H1 (cell line): ENCODE measurements around the gene OOEP. TPM values are rescaled to one million over a fixed set of nuclear protein-coding genes. Genes with fewer than 3 reads are reported as not detected.

Experiments used
- CTCF ChIA-PET: fragments of 300-600 bp; sonication (Branson Sonifier 250); formaldehyde crosslinking; loops from one replicate; lab custom pipeline; 2021; ENCODE audit not compliant: partially characterized antibody; lab: Charles Lee
- POLR2A ChIA-PET: fragments of 300-600 bp; sonication (Branson Sonifier 250); formaldehyde crosslinking; loops from one replicate; lab custom pipeline; 2021; ENCODE audit warnings: inconsistent platforms; ENCODE audit not compliant: partially characterized antibody; lab: Charles Lee
- DNase-seq, 2 experiments: peaks; one replicate each; pipeline versions ENCODE4 v3.0.0 to v3.0.0-alpha.2; 2010 to 2022; ENCODE audit warnings: low spot score in 2 of 2, low read depth in 1 of 2, mixed read lengths in 1 of 2
- FAIRE-seq: peaks from 2 replicates; lab custom pipeline; 2011; peaks lifted over from hg19 to GRCh38; lab: Jason Lieb, UNC
- H2AFZ ChIP-seq: 2 replicates; pipeline ENCODE4 v1.8.1; 2012; ENCODE audit warnings: low read length, inconsistent platforms
- H2AK5ac ChIP-seq: 2 replicates; pipeline ENCODE4 v1.6.1; 2013; ENCODE audit warnings: low read depth, low read length
- H2BK120ac ChIP-seq: replicated peaks from 2 replicates; pipeline ENCODE3; 2013; ENCODE audit warnings: low read depth, low read length, inconsistent platforms
- H2BK12ac ChIP-seq: 2 replicates; pipeline ENCODE4 v1.6.1; 2013; ENCODE audit warnings: low read depth, low read length
- H2BK15ac ChIP-seq: 2 replicates; pipeline ENCODE4 v1.6.1; 2013; ENCODE audit warnings: low read length
- H2BK20ac ChIP-seq: 2 replicates; pipeline ENCODE4 v1.6.1; 2013; ENCODE audit warnings: low read length
- H2BK5ac ChIP-seq: 2 replicates; pipeline ENCODE4 v1.6.1; 2013; ENCODE audit warnings: low read depth, low read length
- H3K14ac ChIP-seq: 2 replicates; pipeline ENCODE4 v1.6.1; 2013; ENCODE audit warnings: inconsistent platforms; ENCODE audit not compliant: insufficient read length
- H3K18ac ChIP-seq: 2 replicates; pipeline ENCODE4 v1.6.1; 2013; ENCODE audit warnings: low read length; ENCODE audit errors: extremely low read depth
- H3K23ac ChIP-seq: 2 replicates; pipeline ENCODE4 v1.6.1; 2013; ENCODE audit warnings: inconsistent platforms; ENCODE audit not compliant: insufficient read length
- H3K23me2 ChIP-seq: 2 replicates; pipeline ENCODE4 v1.6.1; 2013; ENCODE audit warnings: low read depth, low read length
- H3K27ac ChIP-seq: 2 replicates; pipeline ENCODE4 v1.6.1; 2011; ENCODE audit warnings: low read depth, low read length, inconsistent platforms
- H3K27me3 ChIP-seq, 4 experiments: replicated peaks in 1 of 4; 1 replicate in 1 of 4; 2 replicates in 3 of 4; pipeline versions ENCODE4 v1.6.1 to v1.8.1; 2011 to 2013; ENCODE audit warnings: low read length in 3 of 4, mild to moderate bottlenecking in 3 of 4, inconsistent platforms in 2 of 4, mixed read lengths in 2 of 4, moderate library complexity in 1 of 4; ENCODE audit not compliant: control insufficient read depth in 3 of 4, insufficient read depth in 3 of 4; ENCODE audit errors: extremely low read depth in 1 of 4
- H3K36me3 ChIP-seq, 4 experiments: 2 replicates each; pipeline versions ENCODE4 v1.6.1 to v1.8.1; 2011 to 2013; ENCODE audit warnings: mild to moderate bottlenecking in 4 of 4, low read length in 3 of 4, moderate library complexity in 2 of 4, control low read depth in 1 of 4, inconsistent platforms in 1 of 4; ENCODE audit not compliant: insufficient read depth in 4 of 4, control insufficient read depth in 2 of 4
- H3K4ac ChIP-seq: replicated peaks from 2 replicates; pipeline ENCODE3; 2013; ENCODE audit warnings: low read length, low read depth, mixed read lengths, inconsistent platforms; ENCODE audit not compliant: insufficient read length
- H3K4me1 ChIP-seq, 4 experiments: replicated peaks in 1 of 4; 1 replicate in 1 of 4; 2 replicates in 3 of 4; pipeline versions ENCODE4 v1.6.1 to v1.8.1; 2011 to 2013; ENCODE audit warnings: low read length in 3 of 4, inconsistent platforms in 2 of 4, mixed read lengths in 1 of 4; ENCODE audit not compliant: insufficient read depth in 4 of 4, control insufficient read depth in 3 of 4
- H3K4me2 ChIP-seq, 2 experiments: 2 replicates each; pipeline versions ENCODE4 v1.6.1 to v1.8.1; 2011 to 2013; ENCODE audit warnings: low read depth in 2 of 2, low read length in 2 of 2, control low read depth in 1 of 2, inconsistent platforms in 1 of 2, mild to moderate bottlenecking in 1 of 2; ENCODE audit not compliant: insufficient read depth in 1 of 2
- H3K4me3 ChIP-seq, 4 experiments: fragments of 200-600, 300-600 bp in 1 of 4; sonication (generic), shearing (Covaris generic), sonication (Bioruptor Twin) in 1 of 4; 2 replicates each; pipeline versions ENCODE4 v1.5.1 to v1.8.1; 2011 to 2016; ENCODE audit warnings: low read length in 4 of 4, low read depth in 3 of 4, control low read depth in 2 of 4, inconsistent platforms in 2 of 4, mild to moderate bottlenecking in 2 of 4, mixed read lengths in 1 of 4, moderate library complexity in 1 of 4; ENCODE audit not compliant: insufficient read depth in 2 of 4; ENCODE audit errors: extremely low read depth in 1 of 4
- H3K56ac ChIP-seq: replicated peaks from 2 replicates; pipeline ENCODE3; 2013; ENCODE audit warnings: low read depth, mild to moderate bottlenecking, mixed read lengths, low read length, inconsistent platforms; ENCODE audit not compliant: insufficient read length
- H3K79me1 ChIP-seq: 2 replicates; pipeline ENCODE4 v1.6.1; 2013; ENCODE audit warnings: low read depth, low read length, control low read depth
- H3K79me2 ChIP-seq, 2 experiments: 2 replicates each; pipeline versions ENCODE4 v1.6.1 to v1.8.1; 2012 to 2013; ENCODE audit warnings: low read length in 2 of 2, mild to moderate bottlenecking in 2 of 2, inconsistent platforms in 1 of 2; ENCODE audit not compliant: insufficient read depth in 2 of 2, control insufficient read depth in 1 of 2
- H3K9ac ChIP-seq, 4 experiments: replicated peaks in 1 of 4; 1 replicate in 1 of 4; 2 replicates in 3 of 4; pipeline versions ENCODE4 v1.6.1 to v1.8.1; 2011 to 2013; ENCODE audit warnings: low read depth in 3 of 4, low read length in 3 of 4, control low read depth in 2 of 4, mild to moderate bottlenecking in 2 of 4, moderate library complexity in 2 of 4, inconsistent platforms in 1 of 4; ENCODE audit errors: extremely low read depth in 1 of 4
- H3K9me3 ChIP-seq, 2 experiments: 2 replicates each; pipeline versions ENCODE4 v1.6.1 to v1.8.1; 2012 to 2013; ENCODE audit warnings: mild to moderate bottlenecking in 2 of 2, moderate library complexity in 2 of 2, control low read depth in 1 of 2, inconsistent platforms in 1 of 2, low read depth in 1 of 2, low read length in 1 of 2, mixed read lengths in 1 of 2; ENCODE audit not compliant: insufficient read depth in 2 of 2
- H4K20me1 ChIP-seq, 2 experiments: replicated peaks in 1 of 2; 2 replicates each; pipeline versions ENCODE3 to v1.8.1; 2011 to 2013; ENCODE audit warnings: inconsistent platforms in 2 of 2, low read length in 2 of 2, mild to moderate bottlenecking in 1 of 2; ENCODE audit not compliant: insufficient read depth in 2 of 2, control insufficient read depth in 1 of 2
- H4K5ac ChIP-seq: 2 replicates; pipeline ENCODE4 v1.6.1; 2013; ENCODE audit warnings: low read length, low read depth, mixed read lengths, inconsistent platforms; ENCODE audit not compliant: insufficient read length
- H4K8ac ChIP-seq: 2 replicates; pipeline ENCODE4 v1.8.0; 2013; ENCODE audit warnings: mild to moderate bottlenecking, moderate library complexity, low read length, inconsistent platforms; ENCODE audit not compliant: insufficient read depth; ENCODE audit errors: extremely low read depth
- H4K91ac ChIP-seq: replicated peaks from 2 replicates; pipeline ENCODE3; 2013; ENCODE audit warnings: low read length, mixed read lengths, inconsistent platforms; ENCODE audit not compliant: insufficient read length
- ATF3 ChIP-seq: IDR thresholded peaks from 2 replicates; pipeline ENCODE4 v1.6.1; 2011; ENCODE audit warnings: low read depth, mild to moderate bottlenecking, low read length; ENCODE audit not compliant: insufficient read depth
- CBX8 ChIP-seq: fragments of 300-800, 300-1000 bp; sonication (generic); IDR thresholded peaks from 2 replicates; pipeline ENCODE4 v1.7.1; 2016; ENCODE audit warnings: low read depth, low read length, borderline replicate concordance
- CHD1 ChIP-seq: IDR thresholded peaks from 2 replicates; pipeline ENCODE4 v1.6.1; 2012; ENCODE audit warnings: low read depth, low read length, improper control_type of control experiment
- CHD2 ChIP-seq: IDR thresholded peaks from 2 replicates; pipeline ENCODE4 v1.6.1; 2012; ENCODE audit warnings: low read length, improper control_type of control experiment
- GABPA ChIP-seq: IDR thresholded peaks from 2 replicates; pipeline ENCODE4 v1.6.1; 2011; ENCODE audit warnings: mild to moderate bottlenecking, low read length, moderate library complexity, borderline replicate concordance; ENCODE audit not compliant: insufficient read depth
- MAX ChIP-seq: IDR thresholded peaks from 2 replicates; pipeline ENCODE4 v1.6.1; 2012; ENCODE audit warnings: inconsistent platforms
- NRF1 ChIP-seq: IDR thresholded peaks from 2 replicates; pipeline ENCODE4 v1.6.1; 2011; ENCODE audit warnings: mild to moderate bottlenecking, low read depth, low read length, improper control_type of control experiment
- RBBP5 ChIP-seq: IDR thresholded peaks from 2 replicates; pipeline ENCODE4 v1.7.1; 2012; ENCODE audit warnings: low read depth, mild to moderate bottlenecking, inconsistent platforms, low read length, moderate library complexity, borderline replicate concordance
- RNF2 ChIP-seq: fragments of 200-900, 300-1000 bp; sonication (generic); IDR thresholded peaks from 2 replicates; pipeline ENCODE4 v1.7.1; 2016; ENCODE audit warnings: borderline replicate concordance, low read depth, mild to moderate bottlenecking, antibody characterized with exemption, low read length; ENCODE audit not compliant: poor library complexity, severe bottlenecking; ENCODE audit errors: missing control alignments
- SAP30 ChIP-seq: fragments of 300-600 bp; sonication (generic); IDR thresholded peaks from 2 replicates; pipeline ENCODE4 v1.7.1; 2012; ENCODE audit warnings: low read length, moderate library complexity, mild to moderate bottlenecking, inconsistent platforms; ENCODE audit not compliant: insufficient read depth, insufficient replicate concordance
- TCF12 ChIP-seq: IDR thresholded peaks from 2 replicates; pipeline ENCODE4 v1.6.1; 2011; ENCODE audit warnings: low read depth, mild to moderate bottlenecking, low read length
- TEAD4 ChIP-seq: IDR thresholded peaks from 2 replicates; pipeline ENCODE4 v1.6.1; 2012; ENCODE audit warnings: low read depth, low read length, inconsistent platforms, mixed read lengths
- WGBS, 2 experiments: shearing (Covaris generic) in 1 of 2; methylation state at CpG; one replicate each; pipeline versions ENCODE4 v1.1.6 to v1.1.7; 2013 to 2015; ENCODE audit warnings: low lambda C conversion rate in 2 of 2, mixed read lengths in 2 of 2, inconsistent platforms in 1 of 2, low coverage in 1 of 2, missing lambda C conversion rate in 1 of 2; ENCODE audit not compliant: insufficient replicate concordance in 2 of 2, insufficient coverage in 1 of 2, insufficient read length in 1 of 2; ENCODE audit errors: extremely low coverage in 1 of 2, missing lambda C conversion rate in 1 of 2; 5-methylcytosine and 5-hydroxymethylcytosine counted together
- polyA plus RNA-seq, 7 experiments: library from polyadenylated mRNA; depleted of rRNA in 3 of 7; stranded (reverse) in 5 of 7; unstranded in 2 of 7; fragments of >200 nt in 5 of 7; fragments of 200-250 nt in 2 of 7; gene quantifications; 1 replicate in 5 of 7; 2 replicates in 1 of 7; 4 replicates in 1 of 7; pipeline versions ENCODE4 v1.2.1 to v1.2.3, GENCODE V29; 2011 to 2013; ENCODE audit warnings: missing spikeins in 2 of 7, mixed read lengths in 2 of 7
- total RNA-seq: library from RNA; stranded (reverse); fragmentation: NEBNext Ultra II Directional; extraction: Animal tissue kit (Norgen Biotek cat#: 25700); gene quantifications from 2 replicates; pipeline ENCODE4 v1.2.1, GENCODE V29; 2021

OOEP gene
- total and polyA plus RNA-seq, 2 of the 8 experiments (the other 6 are each of a cell fraction or from before 2014, with no cell fraction given): 0.20 to 0.41 TPM

- CTCF ChIA-PET: interaction anchor here (1.2 to 3.0 kb wide), 3 partner anchors 12 to 46 kb away, joined by 5 to 16 read pairs (median 5); no protein-coding TSS in a partner anchor
- H3K23ac ChIP-seq: no peak overlapping the region
- no peaks in the 10 kb centered on the region for H3K27me3 ChIP-seq
- no peaks in the 10 kb centered on the region for H4K20me1 ChIP-seq
- H4K5ac ChIP-seq: no peak overlapping the region
- H3K4me2 ChIP-seq: no peak overlapping the region
- no peak overlapping the region for H3K9ac ChIP-seq
- POLR2A ChIA-PET: no interaction called here
- DNase-seq (no peak), FAIRE-seq (no peak)
- no peak overlapping the region for H3K4me3 ChIP-seq
- H4K91ac ChIP-seq: no peak overlapping the region
- H2AFZ ChIP-seq: no peak overlapping the region
- no peak overlapping the region for H3K14ac ChIP-seq
- H4K8ac ChIP-seq: no peak overlapping the region
- no peak overlapping the region for H2BK15ac ChIP-seq
- no peak overlapping the region for H2AK5ac ChIP-seq
- H2BK12ac ChIP-seq: no peak overlapping the region
- no peaks in the 10 kb centered on the region for H3K9me3 ChIP-seq
- no peak overlapping the region for H3K4ac ChIP-seq
- no peak overlapping the region for H3K18ac ChIP-seq
- no peaks in the 10 kb centered on the region for H3K79me2 ChIP-seq
- H3K27ac ChIP-seq: no peak overlapping the region
- no peak overlapping the region for H2BK20ac ChIP-seq
- no peaks in the 10 kb centered on the region for H3K36me3 ChIP-seq
- no peak overlapping the region for H3K56ac ChIP-seq
- WGBS, 2 experiments: 92% methylated on average over 1 of the region's 5 CpGs; no CpG with 5 or more reads in 1 of the 2 experiments
- H3K4me1 ChIP-seq: peaks cover 0 to 2% (median under 1%) of the 10 kb centered on the region in 4 experiments; a peak in 3 of 7 replicates
- H2BK120ac ChIP-seq: no peak overlapping the region
- no peak overlapping the region for H2BK5ac ChIP-seq
- no peaks in the 10 kb centered on the region for H3K79me1 ChIP-seq
- no peaks in the 10 kb centered on the region for H3K23me2 ChIP-seq
- TF ChIP-seq RNF2: no peak
- no peak for TF ChIP-seq ATF3
- no peak for TF ChIP-seq CHD1
- TF ChIP-seq SAP30: no peak
- no peak for TF ChIP-seq MAX
- TF ChIP-seq GABPA: no peak
- no peak for TF ChIP-seq CBX8
- no peak for TF ChIP-seq CHD2
- no peak for TF ChIP-seq NRF1
- TF ChIP-seq TEAD4: no peak
- TF ChIP-seq RBBP5: no peak
- TF ChIP-seq TCF12: no peak
Measured at GRCh38 chr6:73342174-73342573, 27.5 kb downstream of the OOEP start.
